NB4 (cell line): ENCODE data around the gene ETV6.

Source experiments
- DNase-seq: peaks from one replicate; pipeline ENCODE4 v3.0.0; 2010; ENCODE audit warnings: low read depth
- H3K4me3 ChIP-seq: one replicate; pipeline ENCODE4 v1.5.1; 2011; ENCODE audit warnings: mild to moderate bottlenecking, low read depth, low read length, moderate library complexity
- MYC ChIP-seq: IDR thresholded peaks from 2 replicates; pipeline ENCODE4 v1.6.1; 2011; ENCODE audit warnings: low read depth, low read length
- POLR2A ChIP-seq: IDR thresholded peaks from 2 replicates; pipeline ENCODE4 v1.6.1; 2011; ENCODE audit warnings: mild to moderate bottlenecking; ENCODE audit not compliant: insufficient read length; ENCODE audit errors: extremely low read depth
- TF ChIP-seq, protein P1 (sequence below): IDR thresholded peaks from one replicate; pipeline ENCODE4 v1.5.1; 2012; ENCODE audit warnings: low read depth, low read length
- TF ChIP-seq, protein P2 (sequence below): IDR thresholded peaks from 2 replicates; pipeline ENCODE4 v1.6.1; 2011; ENCODE audit warnings: low read depth, low read length

Gene ETV6

DNA sequence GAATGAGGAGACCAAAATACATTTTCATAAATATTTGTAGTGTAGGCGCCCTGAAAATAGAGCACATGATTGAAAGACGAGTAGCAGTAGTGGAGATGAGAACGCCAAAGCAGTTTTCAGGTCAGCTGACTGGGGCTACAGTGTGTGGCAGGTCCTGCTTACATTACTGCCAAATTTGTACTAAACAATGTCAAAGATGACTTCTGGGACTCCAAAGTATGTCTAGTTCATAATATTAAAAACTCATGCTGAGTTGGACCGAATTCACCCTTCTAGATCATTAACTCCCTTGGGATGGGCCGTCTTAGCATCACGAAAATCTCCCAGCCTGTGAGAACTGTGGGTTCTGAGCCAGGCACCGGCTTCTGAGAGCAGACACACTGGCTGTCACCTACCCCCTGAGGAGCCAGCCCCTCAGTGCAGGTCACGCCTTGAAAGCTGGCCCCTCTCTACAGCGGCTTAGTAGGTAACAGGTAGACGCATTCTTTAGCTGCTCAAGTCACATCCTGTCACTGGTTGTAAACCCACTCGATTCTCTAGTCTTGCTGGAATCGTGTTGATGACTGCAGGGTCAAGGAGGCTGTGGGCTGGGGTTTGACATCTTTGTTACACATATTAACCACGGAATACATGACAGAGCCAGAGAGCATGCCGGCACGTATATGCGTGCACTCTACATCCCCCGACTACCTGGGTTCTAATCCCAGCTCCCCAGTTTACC, 210.4 kb downstream of the ETV6 start:
- DNase-seq, result no peak
- no peak overlapping the region for H3K4me3 ChIP-seq
- TF ChIP-seq, protein P1, sequence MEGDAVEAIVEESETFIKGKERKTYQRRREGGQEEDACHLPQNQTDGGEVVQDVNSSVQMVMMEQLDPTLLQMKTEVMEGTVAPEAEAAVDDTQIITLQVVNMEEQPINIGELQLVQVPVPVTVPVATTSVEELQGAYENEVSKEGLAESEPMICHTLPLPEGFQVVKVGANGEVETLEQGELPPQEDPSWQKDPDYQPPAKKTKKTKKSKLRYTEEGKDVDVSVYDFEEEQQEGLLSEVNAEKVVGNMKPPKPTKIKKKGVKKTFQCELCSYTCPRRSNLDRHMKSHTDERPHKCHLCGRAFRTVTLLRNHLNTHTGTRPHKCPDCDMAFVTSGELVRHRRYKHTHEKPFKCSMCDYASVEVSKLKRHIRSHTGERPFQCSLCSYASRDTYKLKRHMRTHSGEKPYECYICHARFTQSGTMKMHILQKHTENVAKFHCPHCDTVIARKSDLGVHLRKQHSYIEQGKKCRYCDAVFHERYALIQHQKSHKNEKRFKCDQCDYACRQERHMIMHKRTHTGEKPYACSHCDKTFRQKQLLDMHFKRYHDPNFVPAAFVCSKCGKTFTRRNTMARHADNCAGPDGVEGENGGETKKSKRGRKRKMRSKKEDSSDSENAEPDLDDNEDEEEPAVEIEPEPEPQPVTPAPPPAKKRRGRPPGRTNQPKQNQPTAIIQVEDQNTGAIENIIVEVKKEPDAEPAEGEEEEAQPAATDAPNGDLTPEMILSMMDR, result no peak
- TF ChIP-seq POLR2A (no peak), MYC (no peak)
- TF ChIP-seq, protein P2, sequence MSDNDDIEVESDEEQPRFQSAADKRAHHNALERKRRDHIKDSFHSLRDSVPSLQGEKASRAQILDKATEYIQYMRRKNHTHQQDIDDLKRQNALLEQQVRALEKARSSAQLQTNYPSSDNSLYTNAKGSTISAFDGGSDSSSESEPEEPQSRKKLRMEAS, result no peak

DNA sequence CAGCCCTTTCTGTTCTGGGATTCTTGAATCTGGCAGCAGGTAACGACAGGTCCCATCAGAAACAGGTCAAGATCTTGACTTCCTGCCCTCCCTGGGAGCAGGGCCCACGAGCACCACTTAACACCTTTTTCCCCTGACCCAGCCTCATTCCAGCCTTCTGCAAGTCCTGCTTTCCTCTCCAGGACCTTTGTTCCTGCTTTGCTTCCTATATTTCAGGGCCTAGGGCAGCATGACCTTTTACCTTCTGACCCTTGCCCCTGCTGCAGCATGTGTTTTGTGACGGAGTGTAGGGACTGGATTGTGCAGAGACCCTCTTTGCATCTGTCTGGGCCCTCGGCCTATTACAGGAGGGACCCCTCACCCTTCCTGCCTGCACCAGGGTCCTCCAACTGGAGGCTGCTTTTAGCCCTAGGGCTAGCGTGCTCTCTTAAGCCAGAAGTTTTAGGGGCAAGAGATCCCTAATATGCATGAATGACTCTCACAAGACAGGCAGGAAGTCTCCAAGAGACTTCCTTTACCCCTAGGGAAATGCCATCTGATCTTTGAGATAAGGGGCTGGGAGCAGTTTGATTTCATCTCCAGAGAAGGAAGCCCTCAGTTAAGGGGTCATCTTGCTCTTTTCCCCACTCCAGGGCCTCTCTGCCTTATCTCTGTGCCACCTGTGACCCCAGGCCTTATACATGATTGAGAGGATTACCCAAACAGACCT, 211.8 kb downstream of the ETV6 start:
- H3K4me3 ChIP-seq, result no peak overlapping the region
- no peak for TF ChIP-seq MYC
- TF ChIP-seq, protein P2, result no peak
- no peak for DNase-seq

DNA sequence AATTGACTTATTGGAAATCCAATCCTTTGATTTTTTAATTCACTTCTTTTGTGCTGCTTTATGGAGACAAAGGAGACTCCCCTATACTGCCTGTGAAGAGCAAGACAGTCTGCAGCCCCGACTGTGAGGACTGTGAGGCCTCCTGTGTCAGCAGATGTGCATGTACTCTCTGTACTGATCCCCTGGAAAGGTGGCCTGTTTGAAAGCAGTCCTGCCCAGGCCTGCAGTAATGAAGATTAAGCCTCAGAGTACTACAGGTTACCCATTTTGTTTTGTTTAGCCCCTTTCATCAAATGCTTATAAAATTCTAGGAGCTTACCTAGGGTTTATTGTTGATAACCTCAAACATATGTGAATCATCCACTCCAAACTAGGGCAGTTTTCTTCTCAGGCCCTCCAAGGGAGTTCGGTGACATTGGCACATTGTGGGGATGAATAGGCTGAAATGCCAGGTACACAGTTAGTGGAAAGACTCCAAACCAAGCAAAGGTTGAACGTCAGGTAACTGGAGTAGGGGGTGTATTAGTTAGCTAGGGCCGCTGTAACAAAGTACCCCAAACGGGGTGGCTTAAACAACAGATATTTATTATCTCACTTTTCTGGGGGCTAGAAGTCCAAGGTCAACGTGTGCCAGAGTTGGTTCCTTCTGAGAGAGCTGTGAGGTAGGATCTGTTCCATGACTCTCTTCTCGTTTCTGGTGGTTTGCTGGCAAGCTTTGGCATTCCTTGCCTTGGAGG, 212.6 kb downstream of the ETV6 start:
- TF ChIP-seq MYC (no peak), POLR2A (no peak)
- TF ChIP-seq, protein P2, result no peak
- TF ChIP-seq, protein P1, result no peak
- DNase-seq, result no peak
- H3K4me3 ChIP-seq, result no peak overlapping the region

DNA sequence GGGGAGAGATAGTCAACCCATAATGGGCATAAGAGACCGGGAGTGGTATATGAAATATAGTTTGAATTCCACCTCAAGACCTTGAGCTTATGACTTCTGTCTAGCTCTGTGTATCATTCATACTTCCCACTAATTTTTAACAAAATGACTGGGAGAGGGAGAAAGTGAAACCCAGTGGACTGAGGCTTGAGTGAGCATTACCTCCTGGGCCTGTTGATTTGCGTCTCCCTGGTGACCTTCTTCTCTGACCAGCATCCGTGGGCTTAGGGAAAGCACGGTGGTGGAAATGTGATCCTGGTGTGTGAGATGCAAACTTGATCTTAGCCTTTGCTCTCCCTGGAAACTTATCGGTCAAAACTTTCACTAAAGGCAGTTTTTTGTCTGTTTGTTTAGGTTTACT, 213.3 kb downstream of the ETV6 start:
- no peak overlapping the region for H3K4me3 ChIP-seq
- no peak for TF ChIP-seq POLR2A
- TF ChIP-seq, protein P2, result no peak
- no peak for DNase-seq

DNA sequence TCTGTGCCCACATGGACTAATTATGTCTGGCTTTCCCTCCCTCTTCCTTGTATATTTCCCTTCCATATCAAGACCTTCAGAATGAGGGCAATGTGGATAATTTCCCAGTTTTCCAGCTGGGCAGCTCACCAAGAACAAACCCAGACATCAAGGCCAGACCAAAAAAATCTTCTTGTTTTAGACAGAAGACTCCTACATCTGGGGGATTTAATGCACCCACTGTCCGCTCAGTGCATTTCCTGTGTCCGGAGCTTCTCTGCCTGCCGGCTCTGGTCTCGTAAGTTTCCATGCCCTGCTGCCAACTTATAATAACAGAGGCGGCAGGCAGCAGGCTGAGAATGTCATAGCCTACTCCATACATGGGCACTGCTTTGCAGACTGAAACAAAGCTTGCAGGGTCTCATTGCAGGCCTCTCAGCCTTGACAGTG, 214.0 kb downstream of the ETV6 start:
- TF ChIP-seq, protein P2, result no peak
- TF ChIP-seq POLR2A, result no peak
- TF ChIP-seq MYC, result no peak
- TF ChIP-seq, protein P1, result no peak
- no peak overlapping the region for H3K4me3 ChIP-seq
- no peak for DNase-seq

DNA sequence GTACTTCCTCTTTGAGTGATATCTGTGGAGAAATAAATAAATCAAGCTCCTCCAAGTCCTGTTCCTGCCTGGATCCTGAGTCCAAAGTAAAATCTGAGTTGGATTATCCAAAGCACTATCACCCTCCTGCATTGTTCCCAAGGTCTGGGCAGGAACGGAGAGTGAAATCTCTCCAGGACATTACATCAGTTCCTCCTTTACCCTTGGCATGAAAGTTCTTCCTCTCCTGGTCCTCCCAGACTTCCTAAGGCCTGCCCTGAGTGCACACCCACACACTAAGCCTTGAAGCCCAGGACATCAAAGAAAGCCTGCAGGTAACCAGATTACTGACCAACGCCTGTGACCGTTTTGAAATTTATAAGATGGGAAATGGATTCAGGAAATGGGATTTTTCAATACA, 214.5 kb downstream of the ETV6 start:
- TF ChIP-seq MYC (no peak), POLR2A (no peak)
- TF ChIP-seq, protein P1, result no peak
- TF ChIP-seq, protein P2, result no peak
- H3K4me3 ChIP-seq, result no peak overlapping the region
- no peak for DNase-seq
